Heart left ventricle (tissue), 13 donors: Measurements from ENCODE around the gene GTF2E1.

Experiments
- CTCF ChIP-seq, 12 donors: fragments of 200-600 bp; sonication (generic) in 4 of 12; IDR thresholded peaks; one replicate each; pipeline versions ENCODE4 v1.5.0 to v1.8.0; 2018 to 2022; ENCODE audit warnings: antibody characterized with exemption in 12 of 12, mild to moderate bottlenecking in 5 of 12
- POLR2A ChIP-seq, 2 donors: fragments of 450-650 bp; IDR thresholded peaks; one replicate each; pipeline ENCODE4 v1.6.1; 2017; ENCODE audit warnings: antibody characterized with exemption in 2 of 2, mild to moderate bottlenecking in 2 of 2, moderate library complexity in 2 of 2
- donor health status: ischemic (EF 13 %, LVEDD 7.1; RV severe dilation, severe dysfunction).
- donor health status: DM: no; HTN: yes; CAD: no.
- donor health status: DM: no; HTN: no; CAD: no.
- donor health status: ischemic (EF 25% LVEDD 6.9; RV normal size, moderate dysfunction).
- donor health status: ischemic (EF 25% LVEDD 5.7; RV mildly dilated, moderate dysfunction).
- donor health status: ischemic (EF 35%, LVEDD 5.7; RV mildly dilated, moderate dysfunction).
- donor health status: nonischemic (EF 11% LVEDD 7.7; RV severe dilation, severe dysfunction).
- donor health status: DM: yes; HTN: yes; CAD: no.
- donor health status: PGD.
- donor health status: ischemic (EF 29% LVEDD 5.4; RV normal size, mild dysfunction).
- donor health status: nonischemic (EF 23%, LVEDD 6.1; RV moderate dilation, normal function).

GRCh38 chr3:120730576-120731542, 11.7 kb upstream of the GTF2E1 start:
- no peak for TF ChIP-seq CTCF (IDR thresholded peaks at IDR 0.05)
- no peak for TF ChIP-seq POLR2A (IDR thresholded peaks at IDR 0.05)
